ENCODE results near the gene SRSF4.

DNA sequence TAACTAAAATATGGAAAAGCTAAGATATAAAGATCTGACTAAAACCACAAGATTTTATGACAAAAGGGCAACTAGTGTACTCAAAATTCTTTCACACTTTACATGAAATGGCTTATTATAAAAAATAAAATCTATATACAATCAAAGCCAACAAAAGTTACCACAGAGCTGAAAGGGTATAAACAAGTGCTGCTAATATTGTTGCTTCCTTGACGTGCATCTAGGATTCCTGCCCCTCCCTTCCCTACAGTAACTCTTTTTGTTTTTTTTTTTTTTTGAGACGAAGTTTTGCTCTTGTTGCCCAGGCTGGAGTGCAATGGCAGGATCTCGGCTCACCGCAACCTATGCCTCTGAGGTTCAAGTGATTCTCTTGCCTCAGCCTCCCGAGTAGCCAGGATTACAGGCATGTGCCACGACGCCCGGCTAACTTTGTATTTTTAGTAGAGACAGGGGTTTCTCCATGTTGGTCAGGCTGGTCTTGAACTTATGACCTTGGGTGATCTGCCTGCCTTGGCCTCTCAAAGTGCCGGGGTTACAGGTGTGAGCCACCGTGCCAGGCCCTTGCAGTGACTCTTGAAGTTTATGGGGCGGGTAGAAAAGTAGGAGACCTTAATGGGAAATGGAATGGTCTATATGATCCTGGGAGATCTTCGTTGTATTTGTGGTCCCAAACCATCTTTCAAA is 4.5 kb downstream of the SRSF4 start:
- TF ChIP-seq POLR2A (IDR thresholded peaks at IDR 0.05), result no peak
- TF ChIP-seq, protein P1, sequence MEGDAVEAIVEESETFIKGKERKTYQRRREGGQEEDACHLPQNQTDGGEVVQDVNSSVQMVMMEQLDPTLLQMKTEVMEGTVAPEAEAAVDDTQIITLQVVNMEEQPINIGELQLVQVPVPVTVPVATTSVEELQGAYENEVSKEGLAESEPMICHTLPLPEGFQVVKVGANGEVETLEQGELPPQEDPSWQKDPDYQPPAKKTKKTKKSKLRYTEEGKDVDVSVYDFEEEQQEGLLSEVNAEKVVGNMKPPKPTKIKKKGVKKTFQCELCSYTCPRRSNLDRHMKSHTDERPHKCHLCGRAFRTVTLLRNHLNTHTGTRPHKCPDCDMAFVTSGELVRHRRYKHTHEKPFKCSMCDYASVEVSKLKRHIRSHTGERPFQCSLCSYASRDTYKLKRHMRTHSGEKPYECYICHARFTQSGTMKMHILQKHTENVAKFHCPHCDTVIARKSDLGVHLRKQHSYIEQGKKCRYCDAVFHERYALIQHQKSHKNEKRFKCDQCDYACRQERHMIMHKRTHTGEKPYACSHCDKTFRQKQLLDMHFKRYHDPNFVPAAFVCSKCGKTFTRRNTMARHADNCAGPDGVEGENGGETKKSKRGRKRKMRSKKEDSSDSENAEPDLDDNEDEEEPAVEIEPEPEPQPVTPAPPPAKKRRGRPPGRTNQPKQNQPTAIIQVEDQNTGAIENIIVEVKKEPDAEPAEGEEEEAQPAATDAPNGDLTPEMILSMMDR (IDR thresholded peaks at IDR 0.05), result no peak
- TF ChIP-seq POLR2AphosphoS5 (IDR thresholded peaks at IDR 0.05), result no peak
